Measurements from ENCODE around the gene RALGAPA2. TPM values are rescaled to one million over a fixed set of nuclear protein-coding genes. Genes with fewer than 3 reads are reported as not detected.

RALGAPA2 gene
- total RNA-seq, 1 donor: 5.6 TPM

- H3K4me3 ChIP-seq (ENCODE audit: low read depth, low read length): no peak overlapping the region
- DNase-seq (ENCODE audit: low read depth): no peak
- TF ChIP-seq CTCF (IDR thresholded peaks at IDR 0.05; ENCODE audit: insufficient read depth, low read depth, low read length): no peak
Measured at GRCh38 chr20:20737158-20737557, 24.7 kb upstream of the RALGAPA2 start.

DNA sequence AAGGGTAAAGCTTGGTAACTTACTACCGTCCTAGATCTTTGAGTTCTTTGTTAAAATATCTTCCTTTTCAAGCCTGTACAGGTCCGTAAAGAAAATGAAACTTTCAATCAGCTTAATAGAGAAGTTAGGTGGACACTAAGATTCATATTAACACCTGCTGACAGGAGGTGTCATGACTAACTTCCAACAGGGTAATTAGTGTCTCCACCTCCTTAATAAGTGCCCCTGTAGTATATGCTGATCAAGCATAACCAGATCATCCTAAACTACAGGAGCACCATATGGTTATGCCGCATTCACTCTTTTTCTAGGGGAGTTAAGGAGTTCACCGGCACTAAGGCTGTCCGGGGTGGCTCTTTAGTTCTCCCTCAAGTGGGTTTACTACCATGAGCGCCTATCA is 23.9 kb upstream of the RALGAPA2 start:
- TF ChIP-seq CTCF (IDR thresholded peaks at IDR 0.05; ENCODE audit: insufficient read depth, low read depth, low read length): no peak
- H3K4me3 ChIP-seq (ENCODE audit: low read depth, low read length): no peak overlapping the region
- DNase-seq (ENCODE audit: low read depth): no peak

- H3K4me3 ChIP-seq (ENCODE audit: low read depth, low read length): no peak overlapping the region
- TF ChIP-seq CTCF (IDR thresholded peaks at IDR 0.05; ENCODE audit: insufficient read depth, low read depth, low read length): no peak
Measured at GRCh38 chr20:20734475-20734948, 22.1 kb upstream of the RALGAPA2 start.

GRCh38 chr20:20733943-20734342 is 21.5 kb upstream of the RALGAPA2 start:
- DNase-seq (ENCODE audit: low read depth): no peak
- no peak for TF ChIP-seq CTCF (IDR thresholded peaks at IDR 0.05; ENCODE audit: insufficient read depth, low read depth, low read length)
- no peak overlapping the region for H3K4me3 ChIP-seq (ENCODE audit: low read depth, low read length)

More at GRCh38 chr20:20734475-20734948, 22.1 kb upstream of the RALGAPA2 start:
- DNase-seq (ENCODE audit: low read depth): no peak

DNA sequence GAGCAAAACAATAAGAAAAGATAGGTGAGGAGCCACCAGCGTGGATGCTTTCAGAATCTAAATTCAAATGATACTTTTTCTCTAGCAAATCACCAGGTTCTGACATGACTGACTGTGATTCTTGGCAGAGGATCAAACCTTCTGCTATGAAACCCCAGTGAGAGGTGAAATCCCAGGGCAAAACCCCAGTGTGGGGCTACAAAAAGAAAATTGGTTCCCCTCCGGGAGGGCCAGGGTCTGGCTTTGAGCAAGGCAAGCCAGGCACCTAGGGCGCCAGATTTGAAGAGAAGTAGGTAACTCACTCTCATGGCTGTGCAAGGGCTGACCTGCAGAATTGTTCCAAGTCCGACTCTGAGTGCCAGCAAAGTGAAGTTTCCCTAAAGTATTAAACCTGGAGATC is 20.2 kb upstream of the RALGAPA2 start:
- no peak for DNase-seq (ENCODE audit: low read depth)
- H3K4me3 ChIP-seq (ENCODE audit: low read depth, low read length): no peak overlapping the region
- no peak for TF ChIP-seq CTCF (IDR thresholded peaks at IDR 0.05; ENCODE audit: insufficient read depth, low read depth, low read length)

DNA sequence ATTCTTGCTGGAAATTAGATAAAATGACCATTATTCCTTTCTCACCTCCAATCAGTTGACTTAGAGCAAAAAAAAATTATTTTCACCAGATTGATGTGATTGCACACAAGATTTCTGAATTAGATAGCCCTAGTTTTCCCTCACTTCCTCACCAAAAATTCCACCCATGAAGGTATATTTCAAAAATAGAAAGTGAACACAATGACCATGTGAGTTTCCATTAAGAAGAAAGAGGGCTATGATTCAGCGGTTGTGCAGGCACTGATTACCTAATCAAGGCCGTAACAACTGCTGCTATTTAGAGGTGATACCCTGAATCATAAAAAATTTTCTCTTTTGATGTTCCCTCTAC is 19.5 kb upstream of the RALGAPA2 start:
- DNase-seq (ENCODE audit: low read depth): no peak
- TF ChIP-seq CTCF (IDR thresholded peaks at IDR 0.05; ENCODE audit: insufficient read depth, low read depth, low read length): no peak
- H3K4me3 ChIP-seq (ENCODE audit: low read depth, low read length): no peak overlapping the region
